Mammary epithelial cell (primary cell): ENCODE measurements around the gene MYO1D.

Experiments used
- CTCF ChIP-seq, 2 donors: IDR thresholded peaks in 1 of 2; conservative IDR thresholded peaks in 1 of 2; 2 replicates each; pipeline ENCODE4 v1.5.1; 2011 to 2012; ENCODE audit warnings: inconsistent platforms in 2 of 2, low read length in 2 of 2, mild to moderate bottlenecking in 2 of 2, control low read depth in 1 of 2, low read depth in 1 of 2; ENCODE audit not compliant: insufficient read depth in 1 of 2; ENCODE audit errors: extremely low read depth in 1 of 2
- EZH2 ChIP-seq: IDR thresholded peaks from 2 replicates; pipeline ENCODE4 v1.6.1; 2012; ENCODE audit warnings: low read length, inconsistent platforms, borderline replicate concordance

DNA sequence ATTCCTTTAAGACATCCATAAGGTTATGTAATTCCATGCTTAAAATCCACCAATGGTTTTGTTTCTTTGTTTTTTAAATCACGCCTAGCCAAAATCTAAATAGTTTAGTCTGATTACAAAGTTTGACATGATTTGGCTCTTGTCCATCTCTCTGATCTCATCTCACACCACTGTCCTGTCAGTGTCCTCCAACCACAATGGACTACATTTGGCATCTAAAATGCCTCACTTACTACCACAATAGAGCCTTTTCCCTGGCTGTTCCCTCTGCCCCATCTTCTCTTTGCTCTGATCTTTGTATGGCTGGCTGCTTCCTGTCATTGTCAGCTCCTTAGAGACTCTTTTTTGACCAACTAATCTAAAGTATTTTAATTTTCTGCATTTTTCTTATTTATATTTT is 157.2 kb downstream of the MYO1D start:
- TF ChIP-seq CTCF (conservative IDR thresholded peaks at IDR 0.05 in 1 of 2, IDR thresholded peaks at IDR 0.05 in 1 of 2; ENCODE audit: extremely low read depth in 1 of 2, insufficient read depth in 1 of 2, low read depth in 1 of 2, low read length in 2 of 2): no peak
- no peak for TF ChIP-seq EZH2
